Small intestine (tissue), 7 donors: ENCODE results near the gene KHDC3L. TPM values are rescaled to one million over a fixed set of nuclear protein-coding genes. Genes with fewer than 3 reads are reported as not detected.

Source experiments
- DNase-seq, 2 donors: peaks; one replicate each; pipeline versions ENCODE4 v3.0.0 to v3.0.0-alpha.2; 2013
- FAIRE-seq: peaks from 2 replicates; lab custom pipeline; 2012; peaks lifted over from hg19 to GRCh38; lab: Jason Lieb, UNC
- H3K27ac ChIP-seq, 3 donors: one replicate each; pipeline ENCODE4 v1.5.1; 2013; ENCODE audit warnings: low read length in 2 of 3, mild to moderate bottlenecking in 2 of 3, control low read depth in 1 of 3, inconsistent platforms in 1 of 3, low read depth in 1 of 3, moderate library complexity in 1 of 3
- H3K27me3 ChIP-seq, 3 donors: one replicate each; pipeline ENCODE4 v1.6.1; 2013; ENCODE audit warnings: low read length in 3 of 3, inconsistent platforms in 1 of 3; ENCODE audit not compliant: control insufficient read depth in 3 of 3, insufficient read depth in 3 of 3
- H3K36me3 ChIP-seq, 3 donors: one replicate each; pipeline ENCODE4 v1.6.1; 2013; ENCODE audit warnings: low read length in 3 of 3, inconsistent platforms in 1 of 3, low read depth in 1 of 3, mild to moderate bottlenecking in 1 of 3, moderate library complexity in 1 of 3; ENCODE audit not compliant: control insufficient read depth in 3 of 3, insufficient read depth in 2 of 3
- H3K4me1 ChIP-seq, 3 donors: one replicate each; pipeline ENCODE4 v1.6.1; 2013; ENCODE audit warnings: low read length in 2 of 3, inconsistent platforms in 1 of 3, low read depth in 1 of 3, mild to moderate bottlenecking in 1 of 3, moderate library complexity in 1 of 3; ENCODE audit not compliant: control insufficient read depth in 3 of 3, insufficient read depth in 2 of 3
- H3K4me3 ChIP-seq, 3 donors: one replicate each; pipeline ENCODE4 v1.5.1; 2013; ENCODE audit warnings: low read length in 3 of 3, control low read depth in 1 of 3, inconsistent platforms in 1 of 3, low read depth in 1 of 3, mild to moderate bottlenecking in 1 of 3, moderate library complexity in 1 of 3
- H3K9me3 ChIP-seq, 2 donors: one replicate each; pipeline ENCODE4 v1.6.1; 2013; ENCODE audit warnings: low read depth in 1 of 2, low read length in 1 of 2; ENCODE audit not compliant: control insufficient read depth in 2 of 2, insufficient read depth in 1 of 2
- WGBS, 3 donors: extraction: QIAGEN DNeasy Blood & Tissue Kit; methylation state at CpG; one replicate each; pipeline ENCODE4 v1.1.7; 2013; 5-methylcytosine and 5-hydroxymethylcytosine counted together
- polyA plus RNA-seq, 4 donors: library from polyadenylated mRNA; stranded (reverse) in 3 of 4; unstranded in 1 of 4; fragments of 200-250 nt in 3 of 4; fragments of 120-200 nt in 1 of 4; gene quantifications; one replicate each; pipeline versions ENCODE4 v1.2.1 to v1.2.3, GENCODE V29; 2013
- donor health status: healthy with polysubstance abuse.
- donor health status: control.
- donor health status: control.
- donor health status: Bipolar disorder and iron deficiency.
- donor health status: healthy.

Gene KHDC3L
- polyA plus RNA-seq, 4 donors, result not detected

DNA sequence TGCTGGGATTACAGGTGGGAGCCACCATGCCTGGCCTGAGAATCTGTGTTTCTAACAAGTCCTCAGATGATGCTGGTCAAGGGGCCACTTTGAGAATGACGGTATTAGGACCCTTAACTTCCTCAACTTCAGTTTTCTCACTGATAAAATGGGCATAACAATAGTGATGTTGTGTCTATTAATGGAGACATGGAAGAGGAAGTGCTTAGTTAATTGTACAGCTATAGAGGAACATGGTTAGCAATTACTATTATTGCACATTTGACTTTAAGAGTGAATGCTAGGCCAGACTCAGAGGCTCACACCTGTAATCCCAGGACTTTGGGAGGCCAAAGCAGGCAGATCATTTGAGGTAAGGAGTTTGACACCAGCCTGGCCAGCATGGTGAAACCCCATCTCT is 21.1 kb upstream of the KHDC3L start:
- no peaks in the 10 kb centered on the region for H3K36me3 ChIP-seq
- WGBS, 3 donors, result 61 to 67% (median 65%) methylated on average over 1 of the region's 1 CpG
- H3K27me3 ChIP-seq, result no peaks in the 10 kb centered on the region

DNA sequence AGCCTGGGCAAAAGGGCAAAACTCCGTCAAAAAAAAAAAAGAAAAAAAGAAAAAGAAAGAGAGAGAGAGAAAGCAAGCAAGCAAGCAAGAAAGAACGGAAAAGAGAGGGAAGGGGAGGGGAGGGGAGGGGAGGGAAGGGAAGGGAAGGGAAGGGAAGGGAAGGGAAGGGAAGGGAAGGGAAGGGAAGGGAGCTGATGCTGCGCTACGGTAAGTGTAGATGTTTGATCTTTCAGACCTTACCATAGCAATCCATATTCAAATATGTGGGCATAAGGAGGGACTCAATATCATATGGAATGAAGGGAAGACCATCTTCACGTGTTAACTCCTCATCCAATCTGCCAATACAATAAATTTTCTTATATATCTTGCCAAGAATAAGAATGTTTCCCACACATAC is 20.3 kb upstream of the KHDC3L start:
- 75 to 84% (median 80%) methylated on average over 5 of the region's 5 CpGs for WGBS, 3 donors
- Histone ChIP-seq H3K4me3 (no peak overlapping the region), H3K27me3 (peaks cover 0 to 2% (median under 1%) of the 10 kb centered on the region in 3 donors), H3K9me3 (no peaks in the 10 kb centered on the region), H3K36me3 (no peaks in the 10 kb centered on the region), H3K27ac (no peak overlapping the region), H3K4me1 (no peaks in the 10 kb centered on the region)
- DNase-seq (no peak), FAIRE-seq (no peak)

More for the DNA sequence above, 21.1 kb upstream of the KHDC3L start:
- Histone ChIP-seq H3K4me3 (no peak overlapping the region), H3K27ac (no peak overlapping the region), H3K9me3 (no peaks in the 10 kb centered on the region), H3K4me1 (no peaks in the 10 kb centered on the region)
- no peak for FAIRE-seq
- no peak for DNase-seq

DNA sequence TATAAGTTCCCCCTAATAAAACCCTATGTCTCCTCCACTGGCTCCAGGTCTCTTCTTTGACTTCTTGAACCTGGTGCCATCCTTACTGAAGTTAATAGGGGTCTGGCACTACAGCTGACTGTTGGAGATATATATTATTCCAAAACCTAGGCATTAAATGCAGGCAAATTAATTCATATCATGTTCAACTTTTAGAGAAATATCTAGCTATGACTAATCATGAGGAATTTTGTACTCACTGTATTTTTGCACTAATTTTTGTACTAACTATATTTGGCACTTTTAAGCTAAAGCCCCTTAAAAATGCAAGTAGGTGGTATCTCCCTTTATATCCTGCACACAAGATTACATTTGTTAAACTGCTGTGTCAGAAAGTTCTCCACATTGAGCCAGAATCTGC is 19.3 kb upstream of the KHDC3L start:
- H3K36me3 ChIP-seq, result no peaks in the 10 kb centered on the region
- H3K9me3 ChIP-seq, result no peaks in the 10 kb centered on the region
- FAIRE-seq (no peak), DNase-seq (no peak)
- peaks cover 0 to 6% (median 6%) of the 10 kb centered on the region in 3 donors for H3K27me3 ChIP-seq
- H3K27ac ChIP-seq, result no peak overlapping the region
- H3K4me1 ChIP-seq, result no peaks in the 10 kb centered on the region
- no peak overlapping the region for H3K4me3 ChIP-seq

DNA sequence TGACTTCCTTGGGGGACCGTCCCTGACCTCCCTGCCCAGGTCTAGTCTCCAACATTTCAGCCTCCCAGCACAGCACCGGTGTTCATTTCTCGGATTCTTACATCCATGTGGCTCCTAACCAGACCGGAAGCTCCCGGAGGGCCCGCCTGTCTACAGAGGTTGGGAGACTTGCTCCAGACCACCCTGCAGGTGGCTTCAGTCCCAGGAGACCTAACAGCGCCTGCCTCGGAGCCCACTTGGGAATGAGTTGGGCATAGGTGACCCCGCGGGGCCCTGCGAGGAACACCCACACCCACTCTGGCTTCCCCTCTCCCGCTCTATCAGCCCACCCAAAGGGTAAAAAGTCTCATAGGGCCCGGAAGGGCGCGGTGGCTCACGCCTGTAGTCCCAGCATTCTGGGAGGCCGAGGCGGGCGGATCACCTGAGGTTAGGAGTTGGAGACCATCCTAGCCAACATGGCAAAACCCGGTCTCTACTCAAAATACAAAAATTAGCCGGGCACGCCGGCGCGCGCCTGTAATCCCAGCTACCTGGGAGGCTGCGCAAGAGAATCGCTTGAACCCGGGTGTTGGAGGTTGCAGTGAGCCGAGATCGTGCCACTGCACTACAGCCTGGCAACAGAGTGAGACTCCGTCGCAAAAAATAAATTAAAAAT is 13.8 kb upstream of the KHDC3L start:
- peaks cover 0 to 2% (median 0%) of the 10 kb centered on the region in 3 donors for H3K36me3 ChIP-seq
- DNase-seq, result no peak
- no peak overlapping the region for H3K27ac ChIP-seq
- H3K4me1 ChIP-seq, result no peaks in the 10 kb centered on the region
- H3K9me3 ChIP-seq, result no peaks in the 10 kb centered on the region
- FAIRE-seq, result no peak
- no peak overlapping the region for H3K4me3 ChIP-seq
- WGBS, 3 donors, result 43 to 68% (median 62%) methylated on average over 33 of the region's 33 CpGs
- peaks cover 0 to 34% (median 14%) of the 10 kb centered on the region in 3 donors for H3K27me3 ChIP-seq

DNA sequence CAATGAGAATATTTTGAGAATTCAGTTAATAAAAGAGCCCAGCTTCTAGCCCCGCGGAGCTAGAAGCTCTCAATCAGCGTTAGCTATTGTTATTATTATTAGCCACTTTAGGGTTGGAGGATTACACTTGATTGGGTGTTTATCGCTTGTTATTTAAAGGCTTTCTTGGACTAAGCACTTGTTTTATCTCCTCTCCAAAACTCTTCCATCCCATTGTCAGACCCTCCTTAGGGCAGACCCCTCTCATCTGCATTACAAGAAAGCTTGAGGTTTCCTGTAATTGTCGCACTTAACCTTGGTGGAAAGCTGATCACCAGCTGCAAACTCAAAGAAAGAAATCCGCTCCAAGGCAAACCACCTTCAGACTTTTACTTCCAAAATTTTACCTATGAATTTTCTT is 13.1 kb upstream of the KHDC3L start:
- no peaks in the 10 kb centered on the region for H3K9me3 ChIP-seq
- H3K36me3 ChIP-seq, result peaks cover 0 to 2% (median 0%) of the 10 kb centered on the region in 3 donors
- no peak for DNase-seq
- no peak for FAIRE-seq
- peaks cover 0 to 37% (median 14%) of the 10 kb centered on the region in 3 donors for H3K27me3 ChIP-seq
- no peaks in the 10 kb centered on the region for H3K4me1 ChIP-seq
- H3K4me3 ChIP-seq, result no peak overlapping the region
- 21 to 39% (median 32%) methylated on average over 6 of the region's 6 CpGs for WGBS, 3 donors
- H3K27ac ChIP-seq, result no peak overlapping the region

DNA sequence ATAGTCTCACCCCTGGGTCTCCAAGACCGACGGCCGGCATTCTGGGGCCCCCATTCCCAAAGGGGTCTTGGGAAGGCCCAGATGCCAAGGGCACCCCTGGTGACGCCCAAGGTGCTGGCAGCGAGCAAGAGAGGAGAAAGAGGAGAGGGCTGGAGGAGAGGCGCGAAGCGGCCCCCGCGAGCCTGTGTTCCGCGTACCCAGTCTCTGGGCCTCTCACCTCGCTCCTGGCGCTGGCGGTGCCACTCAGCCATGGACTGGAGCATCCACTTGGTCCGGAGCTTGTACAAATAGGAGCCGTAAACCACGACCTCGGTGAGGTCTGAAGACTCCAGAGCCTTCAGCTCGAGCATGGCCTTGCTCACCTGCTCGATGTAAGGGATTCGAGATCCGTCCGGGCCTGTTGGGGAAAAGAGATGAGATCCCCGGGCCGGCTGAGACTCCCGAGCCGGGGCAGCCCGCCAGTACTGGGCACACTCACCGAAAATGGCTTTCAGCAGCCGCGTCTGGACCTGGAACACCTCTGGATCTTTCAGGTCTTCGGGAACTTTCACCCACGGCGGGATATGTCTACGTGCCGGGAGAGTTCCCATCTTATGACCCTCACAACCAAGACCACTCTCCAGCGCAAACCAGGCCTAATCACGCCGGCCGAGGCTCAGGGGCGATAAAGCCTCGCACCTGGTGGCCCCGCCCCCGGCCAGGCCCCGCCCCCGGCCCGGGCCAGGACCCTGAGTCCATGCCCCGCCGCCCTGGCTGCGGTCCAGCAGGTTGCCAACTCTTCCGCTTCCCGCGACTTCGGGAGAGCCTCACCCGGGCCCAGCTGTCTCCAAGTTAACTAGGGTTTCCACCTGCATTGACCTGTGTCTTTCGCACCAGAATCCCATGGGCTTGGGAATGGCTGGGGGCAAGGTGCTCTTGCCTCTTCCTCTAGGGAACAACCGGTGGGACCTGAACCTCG is 8.5 kb upstream of the KHDC3L start, which contains the start of gene DPPA5:
Gene DPPA5 (minus strand): TSS at position 641 of the 958 bp plus-strand sequence. CDS start 51 bp downstream, at position 590.
- no peak within 1 kb of the TSS for H3K27ac ChIP-seq
- H3K4me1 ChIP-seq, result no peaks in the 10 kb centered on the region
- FAIRE-seq (no peak), DNase-seq (no peak)
- WGBS, 3 donors, result 79 to 90% (median 88%) methylated on average over 56 to 59 of the region's 59 CpGs
- H3K9me3 ChIP-seq, result no peaks in the 10 kb centered on the region
- H3K27me3 ChIP-seq, result peaks cover 0 to 23% (median 2%) of the 10 kb centered on the region in 3 donors
- no peaks in the 10 kb centered on the region for H3K36me3 ChIP-seq
- no peak within 1 kb of the TSS for H3K4me3 ChIP-seq

DNA sequence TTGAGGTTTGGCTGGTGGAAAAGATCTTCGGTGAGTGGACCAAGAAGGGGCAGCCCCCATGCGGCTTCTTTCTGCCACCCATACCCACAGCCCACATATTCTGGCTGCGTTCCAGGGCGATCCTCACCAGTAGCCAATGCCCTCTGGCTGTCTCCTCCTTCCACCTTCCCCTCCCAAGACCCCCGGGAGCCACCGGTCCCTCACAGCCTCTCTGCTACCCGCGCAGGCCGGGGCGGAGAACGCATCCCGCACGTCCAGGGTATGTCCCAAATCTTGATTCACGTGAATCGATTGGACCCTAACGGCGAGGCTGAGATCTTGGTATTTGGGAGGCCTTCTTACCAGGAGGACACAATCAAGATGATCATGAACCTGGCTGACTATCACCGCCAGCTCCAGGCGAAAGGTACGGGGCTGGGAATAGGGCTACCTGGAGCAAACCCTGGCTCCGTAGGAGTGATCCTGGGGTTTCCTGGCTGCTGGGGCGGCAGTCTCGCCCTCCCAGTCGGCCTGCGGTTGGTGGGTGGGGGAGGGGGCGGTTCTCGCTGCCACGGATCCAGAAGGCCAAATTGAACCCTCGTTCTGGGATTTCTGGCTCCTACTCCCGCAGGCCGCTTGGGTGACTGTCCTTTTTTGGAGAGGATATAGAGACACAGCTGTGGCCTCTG is 545 bp downstream of the KHDC3L start:
- no peak for DNase-seq
- FAIRE-seq, result no peak
- no peaks in the 10 kb centered on the region for H3K36me3 ChIP-seq
- H3K27me3 ChIP-seq, result no peaks in the 10 kb centered on the region
- 94 to 95% (median 94%) methylated on average over 29 to 31 of the region's 31 CpGs for WGBS, 3 donors
- no peak overlapping the region for H3K27ac ChIP-seq
- peaks cover 0 to 9% of the 10 kb centered on the region in 2 donors for H3K9me3 ChIP-seq
- H3K4me3 ChIP-seq, result no peak overlapping the region
- no peaks in the 10 kb centered on the region for H3K4me1 ChIP-seq

DNA sequence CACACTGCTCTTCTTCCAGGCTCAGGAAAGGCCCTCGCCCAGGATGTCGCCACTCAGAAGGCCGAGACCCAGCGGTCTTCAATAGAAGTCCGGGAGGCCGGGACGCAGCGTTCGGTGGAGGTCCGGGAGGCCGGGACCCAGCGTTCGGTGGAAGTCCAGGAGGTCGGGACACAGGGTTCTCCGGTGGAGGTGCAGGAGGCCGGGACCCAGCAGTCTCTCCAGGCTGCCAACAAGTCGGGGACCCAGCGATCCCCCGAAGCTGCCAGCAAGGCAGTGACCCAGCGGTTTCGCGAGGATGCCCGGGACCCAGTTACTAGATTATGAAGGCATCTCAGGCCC is 1.0 kb downstream of the KHDC3L start:
- no peak for FAIRE-seq
- Histone ChIP-seq H3K4me1 (no peaks in the 10 kb centered on the region), H3K9me3 (peaks cover 0 to 9% of the 10 kb centered on the region in 2 donors), H3K36me3 (no peaks in the 10 kb centered on the region), H3K27ac (no peak overlapping the region), H3K4me3 (no peak overlapping the region), H3K27me3 (no peaks in the 10 kb centered on the region)
- 93 to 96% (median 96%) methylated on average over 23 of the region's 23 CpGs for WGBS, 3 donors
- DNase-seq, result no peak
